GM12864 (cell line): ENCODE data around the gene GGN.
"Not testable (repeated sequence)": the region's sequence is repeated elsewhere in the genome, so short reads cannot be mapped to it uniquely, and the experiment has no call there.

Source experiments
- DNase-seq: peaks from one replicate; pipeline ENCODE4 v3.0.0-alpha.2; 2011; ENCODE audit warnings: low read depth
- H3K4me3 ChIP-seq: 2 replicates; pipeline ENCODE4 v1.5.1; 2011; ENCODE audit warnings: mild to moderate bottlenecking, low read depth, low read length, control low read depth
- CTCF ChIP-seq: IDR thresholded peaks from 2 replicates; pipeline ENCODE4 v1.5.1; 2011; ENCODE audit warnings: low read depth, mild to moderate bottlenecking, moderate library complexity, low read length, control low read depth, inconsistent platforms; ENCODE audit errors: missing control alignments

Gene GGN

GRCh38 chr19:38352611-38353010 lies 35.2 kb downstream of the GGN start:
- no peak for TF ChIP-seq CTCF
- no peak for DNase-seq
- H3K4me3 ChIP-seq = no peak overlapping the region

GRCh38 chr19:38351865-38352395 lies 35.9 kb downstream of the GGN start:
- no peak overlapping the region for H3K4me3 ChIP-seq
- DNase-seq = no peak
- TF ChIP-seq CTCF = no peak

GRCh38 chr19:38350883-38351282 lies 37.0 kb downstream of the GGN start:
- TF ChIP-seq CTCF = no peak
- no peak overlapping the region for H3K4me3 ChIP-seq
- no peak for DNase-seq

- no peak for TF ChIP-seq CTCF
Measured at GRCh38 chr19:38346837-38347236, 41.0 kb downstream of the GGN start.

GRCh38 chr19:38340927-38341326 lies 46.9 kb downstream of the GGN start:
- H3K4me3 ChIP-seq = no peak overlapping the region
- no peak for DNase-seq
- TF ChIP-seq CTCF = no peak

More at GRCh38 chr19:38346837-38347236, 41.0 kb downstream of the GGN start:
- DNase-seq = no peak
- H3K4me3 ChIP-seq = no peak overlapping the region

GRCh38 chr19:38339011-38339410 lies 48.8 kb downstream of the GGN start:
- DNase-seq, H3K4me3 ChIP-seq: not testable (repeated sequence)

GRCh38 chr19:38337360-38337653 lies 50.5 kb downstream of the GGN start:
- H3K4me3 ChIP-seq = peak overlapping the region; percentile 55
- DNase-seq = no peak

More at GRCh38 chr19:38337360-38337653, 50.5 kb downstream of the GGN start:
- no peak for TF ChIP-seq CTCF
